Suprapubic skin (tissue), 3 donors: ENCODE measurements around the gene TRIP13.

Source experiments
- CTCF ChIP-seq, 2 donors: fragments of 200-600 bp in 1 of 2; fragments of 450-650 bp in 1 of 2; sonication (generic) in 1 of 2; IDR thresholded peaks; one replicate each; pipeline ENCODE4 v1.5.1; 2016 to 2019; ENCODE audit warnings: antibody characterized with exemption in 2 of 2, mild to moderate bottlenecking in 1 of 2, moderate library complexity in 1 of 2
- EP300 ChIP-seq: sonication (generic); formaldehyde crosslinking; IDR thresholded peaks from one replicate; pipeline ENCODE4 v1.6.1; 2017; ENCODE audit warnings: antibody characterized with exemption

GRCh38 chr5:854217-854616 lies 38.5 kb upstream of the TRIP13 start:
- TF ChIP-seq CTCF (IDR thresholded peaks at IDR 0.05) (no peak), EP300 (no peak)
